GM12878 (cell line): ENCODE data around the gene ATP6V1A. TPM values are rescaled to one million over a fixed set of nuclear protein-coding genes. Genes with fewer than 3 reads are reported as not detected.

Experiments
- CBX5 ChIP-seq: sonication (generic); IDR thresholded peaks from 2 replicates; pipeline ENCODE4 v1.6.1; 2016; ENCODE audit warnings: low read depth, moderate library complexity, mild to moderate bottlenecking, inconsistent platforms
- CREM ChIP-seq: IDR thresholded peaks from 2 replicates; pipeline ENCODE4 v1.6.1; 2014; ENCODE audit warnings: antibody characterized with exemption, low read depth
- EED ChIP-seq: sonication (generic); IDR thresholded peaks from 2 replicates; pipeline ENCODE4 v1.6.1; 2016; ENCODE audit warnings: antibody characterized with exemption, low read depth
- HDAC6 ChIP-seq: fragments of 200-600 bp; sonication (generic); IDR thresholded peaks from one replicate; pipeline ENCODE4 v1.8.0; 2017; ENCODE audit warnings: antibody characterized with exemption; ENCODE audit not compliant: unreplicated experiment
- STAT3 ChIP-seq: IDR thresholded peaks from 2 replicates; pipeline ENCODE4 v1.6.1; 2011; ENCODE audit warnings: low read depth, low read length, improper control_type of control experiment
- ZNF687 ChIP-seq: fragments of 450-650 bp; IDR thresholded peaks from 2 replicates; pipeline ENCODE4 v1.6.1; 2017; ENCODE audit warnings: mild to moderate bottlenecking, moderate library complexity
- polyA plus RNA-seq, 11 experiments: library from polyadenylated mRNA; depleted of rRNA in 4 of 11; unstranded in 6 of 11; stranded (reverse) in 5 of 11; fragments of >200 nt; fragmentation: Nextera tagmentation in 4 of 11; fragmentation: Illumina TruSeq in 1 of 11; extraction: Ambion mirVana in 4 of 11; extraction: Trizol in 1 of 11; gene quantifications; 1 replicate in 1 of 11; 2 replicates in 10 of 11; pipeline versions ENCODE4 v1.2.1 to v1.2.3, GENCODE V29; 2011 to 2016; ENCODE audit warnings: inconsistent platforms in 2 of 11, missing spikeins in 2 of 11, low read depth in 1 of 11
- total RNA-seq, 4 experiments: library from RNA; depleted of rRNA in 3 of 4; stranded (reverse); fragments of >200 nt in 3 of 4; fragmentation: Illumina TruSeq in 1 of 4; extraction: Trizol in 1 of 4; gene quantifications; 2 replicates each; pipeline versions ENCODE4 v1.2.1 to v1.2.3, GENCODE V29; 2013 to 2021
- TF ChIP-seq, protein P1 (sequence below): fragments of 450-650 bp; IDR thresholded peaks from 2 replicates; pipeline ENCODE4 v1.6.1; 2018; ENCODE audit warnings: mild to moderate bottlenecking, low read depth, moderate library complexity; ENCODE audit not compliant: partially characterized antibody
- TF ChIP-seq, protein P2 (sequence below): fragments of 450-650 bp; IDR thresholded peaks from 2 replicates; pipeline ENCODE4 v1.6.1; 2016; ENCODE audit warnings: mild to moderate bottlenecking

ATP6V1A gene
- total and polyA plus RNA-seq, 10 of the 15 experiments (the other 5 are each of a cell fraction or from before 2014, with no cell fraction given) = 22.4 to 65.8 (median 47.7) TPM

DNA sequence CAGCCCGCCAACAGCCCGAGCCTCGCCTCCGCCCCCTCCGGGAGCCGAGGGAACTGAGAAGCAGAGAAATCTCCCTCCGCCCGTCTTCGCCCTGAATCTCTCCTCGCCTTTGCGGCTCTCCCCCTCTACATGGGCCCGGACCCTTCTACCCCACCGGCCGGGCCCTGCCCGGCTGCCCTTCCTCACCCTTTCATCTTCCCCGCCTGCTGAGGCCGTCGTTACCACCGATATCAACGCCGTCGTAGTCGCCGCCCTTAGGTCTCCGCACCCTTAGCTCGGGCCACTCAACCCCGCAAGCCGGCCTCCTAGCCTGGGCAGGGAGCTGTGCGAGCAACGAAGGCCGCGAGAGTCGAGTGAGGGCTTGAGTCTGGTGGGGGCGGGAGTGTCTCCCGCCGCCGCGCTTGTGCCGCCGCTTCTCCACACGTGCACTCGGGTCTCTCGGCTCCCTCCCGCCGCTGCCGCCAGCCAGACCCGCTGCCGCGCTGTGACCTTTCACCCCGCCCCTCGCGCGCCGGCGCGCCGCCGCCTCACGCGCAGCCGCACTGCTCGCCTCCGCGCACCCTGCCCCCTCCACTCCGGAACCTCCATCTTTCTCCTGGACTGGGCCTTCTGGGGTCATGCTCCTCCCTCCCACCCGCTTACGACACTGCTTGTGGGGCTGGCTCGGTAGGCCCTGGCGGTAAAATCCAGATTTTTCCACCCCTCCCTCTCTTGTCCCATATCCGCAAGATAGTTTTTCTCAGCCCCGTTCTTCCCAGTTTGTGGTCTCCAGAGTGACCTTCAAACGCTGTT lies 883 bp upstream of the ATP6V1A start, which contains the start of gene NAA50 (continued):
- TF ChIP-seq HDAC6 (no peak), STAT3 (no peak), CBX5 (no peak), ZNF687 (peak; percentile 82), EED (peak; percentile 4; the same call in 1 of the 2 replicates), CREM (no peak)
- TF ChIP-seq, protein P1, sequence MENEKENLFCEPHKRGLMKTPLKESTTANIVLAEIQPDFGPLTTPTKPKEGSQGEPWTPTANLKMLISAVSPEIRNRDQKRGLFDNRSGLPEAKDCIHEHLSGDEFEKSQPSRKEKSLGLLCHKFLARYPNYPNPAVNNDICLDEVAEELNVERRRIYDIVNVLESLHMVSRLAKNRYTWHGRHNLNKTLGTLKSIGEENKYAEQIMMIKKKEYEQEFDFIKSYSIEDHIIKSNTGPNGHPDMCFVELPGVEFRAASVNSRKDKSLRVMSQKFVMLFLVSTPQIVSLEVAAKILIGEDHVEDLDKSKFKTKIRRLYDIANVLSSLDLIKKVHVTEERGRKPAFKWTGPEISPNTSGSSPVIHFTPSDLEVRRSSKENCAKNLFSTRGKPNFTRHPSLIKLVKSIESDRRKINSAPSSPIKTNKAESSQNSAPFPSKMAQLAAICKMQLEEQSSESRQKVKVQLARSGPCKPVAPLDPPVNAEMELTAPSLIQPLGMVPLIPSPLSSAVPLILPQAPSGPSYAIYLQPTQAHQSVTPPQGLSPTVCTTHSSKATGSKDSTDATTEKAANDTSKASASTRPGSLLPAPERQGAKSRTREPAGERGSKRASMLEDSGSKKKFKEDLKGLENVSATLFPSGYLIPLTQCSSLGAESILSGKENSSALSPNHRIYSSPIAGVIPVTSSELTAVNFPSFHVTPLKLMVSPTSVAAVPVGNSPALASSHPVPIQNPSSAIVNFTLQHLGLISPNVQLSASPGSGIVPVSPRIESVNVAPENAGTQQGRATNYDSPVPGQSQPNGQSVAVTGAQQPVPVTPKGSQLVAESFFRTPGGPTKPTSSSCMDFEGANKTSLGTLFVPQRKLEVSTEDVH = no peak
- TF ChIP-seq, protein P2, sequence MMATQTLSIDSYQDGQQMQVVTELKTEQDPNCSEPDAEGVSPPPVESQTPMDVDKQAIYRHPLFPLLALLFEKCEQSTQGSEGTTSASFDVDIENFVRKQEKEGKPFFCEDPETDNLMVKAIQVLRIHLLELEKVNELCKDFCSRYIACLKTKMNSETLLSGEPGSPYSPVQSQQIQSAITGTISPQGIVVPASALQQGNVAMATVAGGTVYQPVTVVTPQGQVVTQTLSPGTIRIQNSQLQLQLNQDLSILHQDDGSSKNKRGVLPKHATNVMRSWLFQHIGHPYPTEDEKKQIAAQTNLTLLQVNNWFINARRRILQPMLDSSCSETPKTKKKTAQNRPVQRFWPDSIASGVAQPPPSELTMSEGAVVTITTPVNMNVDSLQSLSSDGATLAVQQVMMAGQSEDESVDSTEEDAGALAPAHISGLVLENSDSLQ = no peak
